Subcutaneous adipose tissue (tissue), 4 donors: ENCODE data around the gene CHD2. TPM values are rescaled to one million over a fixed set of nuclear protein-coding genes. Genes with fewer than 3 reads are reported as not detected.

Experiments used
- CTCF ChIP-seq: fragments of 450-650 bp; IDR thresholded peaks from one replicate; pipeline ENCODE4 v1.5.1; 2016; ENCODE audit warnings: low read depth, mild to moderate bottlenecking, control low read depth, antibody characterized with exemption, moderate library complexity
- total RNA-seq, 4 donors: library from RNA; depleted of rRNA; stranded (reverse); fragments of >200 nt; gene quantifications; one replicate each; pipeline ENCODE4 v1.1.0, GENCODE V29; 2016

CHD2 gene
- total RNA-seq, 4 donors from 2014 or later, result 115 to 142 (median 128) TPM

GRCh38 chr15:92877000-92877399, 23.1 kb upstream of the CHD2 start:
- TF ChIP-seq CTCF, result no peak

GRCh38 chr15:92877416-92877815, 22.7 kb upstream of the CHD2 start:
- TF ChIP-seq CTCF, result no peak

- TF ChIP-seq CTCF, result no peak
Observed at GRCh38 chr15:92878593-92879053, 21.5 kb upstream of the CHD2 start.

- TF ChIP-seq CTCF, result no peak
Observed at GRCh38 chr15:92879949-92880725, 20.0 kb upstream of the CHD2 start.

- TF ChIP-seq CTCF, result no peak
Observed at GRCh38 chr15:92880796-92881195, 19.3 kb upstream of the CHD2 start.

GRCh38 chr15:92881211-92881754, 18.8 kb upstream of the CHD2 start:
- TF ChIP-seq CTCF, result no peak

- TF ChIP-seq CTCF, result no peak
Observed at GRCh38 chr15:92881802-92882696, 18.1 kb upstream of the CHD2 start.
